Measurements from ENCODE around the gene BCL7B.
A peak's percentile ranks its signal among the peaks of the same experiment; 100 is the strongest.
"Not testable (repeated sequence)": the region's sequence is repeated elsewhere in the genome, so short reads cannot be mapped to it uniquely, and the experiment has no call there.

The BCL7B gene

GRCh38 chr7:73532224-73532623 lies 25.3 kb downstream of the BCL7B start:
- no peak for DNase-seq

- no peak for DNase-seq
Measured at GRCh38 chr7:73530800-73531199, 26.7 kb downstream of the BCL7B start.

DNA sequence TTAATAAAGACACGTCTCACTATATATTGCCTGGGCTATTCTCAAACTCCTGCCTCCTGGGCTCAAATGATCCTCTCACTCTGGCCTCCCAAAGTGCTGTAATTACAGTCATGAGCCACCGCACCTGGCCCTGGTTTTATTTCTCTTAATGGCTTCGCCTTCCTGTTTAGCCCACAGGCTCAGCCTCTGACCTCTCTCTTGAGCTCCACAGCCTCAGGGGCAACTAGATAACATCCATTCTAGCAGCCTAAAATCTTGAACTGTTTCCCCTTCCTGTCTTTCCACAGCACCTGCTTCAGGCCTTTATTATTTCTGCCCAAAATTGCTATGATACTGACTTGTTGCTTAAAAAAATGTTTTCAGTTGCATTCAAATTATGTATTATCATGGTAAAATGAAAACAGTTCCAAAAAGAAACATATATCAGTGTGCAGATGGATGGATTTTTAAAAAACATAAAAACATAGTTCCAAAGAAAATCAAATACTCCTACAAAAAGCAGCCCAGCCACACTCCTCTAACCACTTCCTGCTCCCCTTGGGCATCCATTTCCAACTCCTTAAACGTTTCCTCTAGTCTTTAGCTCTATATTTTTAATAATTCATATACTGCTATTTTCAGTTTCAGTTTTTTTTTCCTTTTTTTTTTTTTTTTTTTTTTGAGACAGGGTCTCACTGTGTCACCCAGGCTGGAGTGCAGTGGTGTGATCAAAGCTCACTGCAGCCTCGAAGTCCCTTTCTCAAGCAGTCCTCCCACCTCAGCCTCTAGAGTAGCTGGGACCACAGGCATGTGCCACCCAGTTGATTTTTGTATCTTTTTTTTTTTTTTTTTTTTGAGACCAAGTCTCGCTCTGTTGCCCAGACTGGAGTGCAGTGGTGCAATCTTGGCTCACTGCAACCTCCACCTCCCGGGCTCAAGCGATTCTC lies 30.3 kb downstream of the BCL7B start:
- DNase-seq, result no peak

GRCh38 chr7:73526158-73526494 lies 31.4 kb downstream of the BCL7B start:
- DNase-seq, result not testable (repeated sequence)

GRCh38 chr7:73522105-73522872 lies 35.2 kb downstream of the BCL7B start, which contains the start of gene BAZ1B:
Gene BAZ1B, minus strand, starts transcription at chr7:73522293. Its CDS starts 360 bp downstream, at chr7:73521933.
- peak; percentile 95 for DNase-seq

DNA sequence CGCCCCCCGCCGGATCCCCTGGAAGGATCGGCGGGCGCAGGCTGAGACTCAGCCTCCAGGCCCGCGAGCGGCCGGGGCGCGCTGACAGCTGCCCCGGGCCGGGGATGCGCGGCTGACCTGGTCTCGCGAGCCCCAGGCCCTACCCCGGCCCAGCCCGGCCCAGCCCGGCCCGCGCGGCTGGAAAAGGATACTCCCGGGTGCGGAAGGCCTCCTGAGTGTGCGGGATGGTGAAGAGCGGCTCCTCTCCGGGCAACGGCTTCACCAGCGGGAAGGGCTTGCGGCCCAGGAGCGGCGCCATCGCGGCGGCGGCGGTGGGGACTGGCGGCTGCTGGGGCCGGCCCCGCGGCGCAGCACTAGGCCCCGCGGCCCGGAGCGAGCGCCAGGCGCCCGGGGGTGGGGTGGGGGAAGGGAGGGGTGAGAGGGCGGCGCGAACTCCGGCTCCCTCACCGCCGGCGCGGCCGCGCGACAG lies 35.8 kb downstream of the BCL7B start:
- DNase-seq, result peak; percentile 60

- DNase-seq, result no peak
Measured at GRCh38 chr7:73520673-73521635, 36.5 kb downstream of the BCL7B start.

DNA sequence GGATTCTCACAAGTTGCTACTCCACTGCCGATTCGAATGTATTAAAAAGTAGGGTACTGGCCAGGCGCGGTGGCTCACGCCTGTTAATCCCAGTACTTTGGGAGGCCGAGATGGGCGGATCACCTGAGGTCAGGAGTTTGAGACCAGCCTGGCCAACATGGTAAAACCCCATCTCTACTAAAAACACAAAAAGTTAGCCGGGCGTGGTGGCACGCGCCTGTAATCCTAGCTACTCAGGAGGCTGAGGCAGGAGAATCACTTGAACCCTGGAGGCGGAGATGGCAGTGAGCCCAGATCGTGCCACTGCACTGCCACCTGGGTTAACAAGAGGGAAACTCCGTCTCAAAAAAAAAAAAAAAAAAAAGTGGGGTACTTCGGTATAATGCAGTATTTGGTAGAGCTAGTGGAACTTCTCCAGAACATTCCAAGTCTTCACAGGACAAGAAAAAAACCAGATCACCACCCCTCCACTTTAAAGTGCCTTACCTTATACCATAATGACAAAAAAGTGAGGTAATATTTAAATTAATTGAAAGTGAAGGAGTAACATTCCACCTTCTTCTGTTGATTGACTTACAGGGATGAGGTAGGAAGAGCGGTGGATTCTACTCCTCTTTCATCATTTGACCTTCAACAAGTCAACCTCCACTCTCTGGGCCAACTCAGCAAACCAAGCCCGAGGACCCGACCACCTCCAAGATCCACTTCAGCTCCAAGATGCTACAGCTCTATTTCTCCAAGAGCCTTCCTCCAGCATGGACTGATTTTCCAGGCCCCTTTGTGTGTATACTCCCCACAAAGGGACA lies 37.4 kb downstream of the BCL7B start:
- DNase-seq, result no peak

GRCh38 chr7:73518470-73518869 lies 39.0 kb downstream of the BCL7B start:
- no peak for DNase-seq

DNA sequence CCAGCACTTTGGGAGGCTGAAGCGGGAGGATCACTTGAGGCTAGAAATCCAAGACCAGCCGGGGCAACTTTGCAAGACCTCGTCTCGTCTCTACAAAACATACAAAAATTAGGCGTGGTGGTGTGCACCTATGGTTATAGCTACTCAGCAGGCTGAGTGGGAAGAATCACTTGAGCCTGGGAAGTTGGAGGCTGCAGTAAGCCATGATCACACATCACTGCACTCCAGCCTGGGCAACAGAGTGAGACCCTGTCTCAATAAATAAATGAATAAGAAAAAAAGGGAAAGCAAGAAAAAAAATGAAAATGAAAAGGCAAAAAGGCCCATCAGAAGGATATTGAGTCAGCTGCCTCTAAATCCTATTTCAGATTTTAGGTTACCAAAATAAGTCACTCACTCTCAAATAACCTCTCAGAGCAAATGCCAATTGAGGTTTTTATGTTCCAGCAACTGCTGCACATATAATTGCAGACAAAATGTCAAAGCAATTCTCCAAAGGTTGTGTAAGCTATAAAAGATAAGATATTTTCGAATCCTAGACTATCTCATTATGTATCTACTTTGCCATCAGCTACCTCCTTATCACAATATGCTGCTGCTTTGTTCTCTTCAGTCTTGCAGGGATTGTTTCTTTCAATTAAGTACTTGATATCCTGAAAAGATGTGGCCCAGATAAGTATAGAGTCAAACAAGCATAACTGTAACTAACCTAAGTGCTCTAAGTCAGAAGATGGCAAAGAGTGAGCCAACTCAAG lies 40.1 kb downstream of the BCL7B start:
- DNase-seq, result no peak

GRCh38 chr7:73515178-73515577 lies 42.3 kb downstream of the BCL7B start:
- DNase-seq, result no peak

GRCh38 chr7:73512018-73512780 lies 45.3 kb downstream of the BCL7B start:
- no peak for DNase-seq

DNA sequence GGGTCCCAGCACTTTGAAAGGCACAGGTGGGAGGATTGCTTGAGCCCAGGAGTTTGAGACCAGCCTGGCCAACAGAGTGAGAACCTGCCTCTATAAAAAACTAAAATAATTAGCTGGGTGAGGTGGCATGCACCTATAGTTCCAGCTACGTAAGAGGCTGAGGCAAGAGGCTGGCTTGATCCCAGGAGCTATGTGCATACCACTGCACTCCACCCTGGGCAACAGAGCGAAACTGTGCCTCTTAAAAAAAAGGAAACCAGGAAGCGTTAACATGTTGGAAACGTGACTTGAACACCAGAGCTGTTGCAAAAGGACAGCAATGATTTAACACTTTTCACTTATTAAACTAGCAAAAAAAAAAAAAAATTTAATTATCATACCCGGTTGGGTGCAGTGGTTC lies 48.0 kb downstream of the BCL7B start:
- no peak for DNase-seq

- DNase-seq, result no peak
Measured at GRCh38 chr7:73507556-73507955, 49.9 kb downstream of the BCL7B start.

DNA sequence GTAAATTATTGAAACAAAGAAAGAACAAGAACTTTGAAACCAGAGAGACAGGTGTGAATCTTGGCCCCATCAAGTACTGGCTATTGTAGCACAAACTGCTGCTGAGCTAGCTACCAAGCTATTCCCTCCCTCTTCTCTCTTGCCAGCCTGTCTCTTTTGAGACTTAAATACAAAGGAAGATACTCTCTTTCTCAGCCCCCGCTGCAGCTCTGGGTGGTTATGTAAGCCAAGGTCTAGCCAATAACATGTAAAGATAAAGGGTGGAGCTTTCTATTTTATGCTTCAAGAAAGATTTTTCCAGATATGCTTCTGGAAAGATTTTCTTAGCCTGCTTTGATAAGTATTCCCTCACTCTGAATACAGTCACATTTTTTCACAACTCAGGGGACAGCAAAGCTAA lies 52.6 kb downstream of the BCL7B start:
- no peak for DNase-seq

GRCh38 chr7:73504017-73504416 lies 53.5 kb downstream of the BCL7B start:
- no peak for DNase-seq

DNA sequence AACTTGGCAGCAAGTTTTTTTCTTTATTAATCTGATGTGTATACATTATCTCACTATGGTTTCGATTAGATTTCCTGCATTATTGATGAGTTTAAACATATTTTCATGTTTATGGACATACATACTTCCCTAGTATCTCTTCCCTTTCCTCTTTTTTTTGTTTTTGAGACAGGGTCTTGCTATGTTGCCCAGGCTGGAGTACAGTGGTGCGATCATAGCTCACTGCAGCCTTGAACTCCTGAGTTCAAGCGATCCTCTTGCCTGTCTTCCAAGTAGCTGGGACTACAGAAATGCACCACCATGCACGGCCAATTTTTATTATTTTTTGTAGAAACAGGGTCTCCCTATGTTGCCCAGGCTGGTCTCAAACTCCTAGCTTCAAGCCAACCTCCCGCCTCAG lies 54.3 kb downstream of the BCL7B start:
- no peak for DNase-seq

- no peak for DNase-seq
Measured at GRCh38 chr7:73496626-73497025, 60.9 kb downstream of the BCL7B start.

DNA sequence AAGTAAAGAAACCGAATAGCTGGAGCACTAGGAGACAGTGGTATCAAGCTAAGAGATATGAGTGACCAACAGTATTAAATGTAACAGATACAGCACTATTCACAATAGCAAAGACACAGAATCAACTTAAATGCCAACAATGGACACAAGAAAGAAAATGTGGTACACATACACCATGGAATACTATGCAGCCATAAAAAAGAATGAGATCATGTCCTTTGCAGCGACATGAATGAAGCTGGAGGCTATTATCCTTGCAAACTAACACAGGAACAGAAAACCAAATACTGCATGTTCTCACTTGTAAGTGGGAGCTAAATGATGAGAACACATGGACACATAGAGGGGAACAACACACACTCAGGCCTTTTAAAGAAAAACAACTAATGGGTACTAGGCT lies 62.0 kb downstream of the BCL7B start:
- not testable (repeated sequence) for DNase-seq

DNA sequence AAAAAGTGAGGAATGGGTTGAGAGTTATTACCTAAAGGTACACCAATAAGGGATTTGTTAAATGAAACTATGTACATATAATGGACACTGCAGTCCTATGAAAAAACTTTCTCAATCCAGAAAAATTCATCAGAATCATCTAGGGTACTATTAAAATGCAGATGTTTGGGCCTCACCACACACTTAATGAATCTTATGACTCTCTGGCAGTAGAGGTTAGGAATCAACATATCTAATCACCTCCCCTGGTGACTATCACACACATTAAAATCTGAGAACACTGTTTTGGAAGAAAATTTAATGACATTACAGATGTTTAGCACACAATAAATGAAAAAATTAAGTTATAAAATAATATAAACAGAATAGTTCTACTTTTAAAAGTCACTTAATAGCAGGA lies 67.5 kb downstream of the BCL7B start:
- DNase-seq, result no peak
